Renal cortical epithelial cell (primary cell): ENCODE measurements around the gene THY1. TPM values are rescaled to one million over a fixed set of nuclear protein-coding genes. Genes with fewer than 3 reads are reported as not detected.
A peak's percentile ranks its signal among the peaks of the same experiment; 100 is the strongest.

Experiments used
- DNase-seq: peaks from one replicate; pipeline ENCODE4 v3.0.0-alpha.2; 2011; ENCODE audit warnings: low read depth
- total RNA-seq: library from RNA; depleted of rRNA; stranded (reverse); fragments of >200 nt; gene quantifications from 2 replicates; pipeline ENCODE4 v1.2.3, GENCODE V29; 2014

Gene THY1
- total RNA-seq, 1 donor from 2014 or later = 20.7 TPM

GRCh38 chr11:119369132-119369925, 53.6 kb downstream of the THY1 start:
- DNase-seq = peak; percentile 43

GRCh38 chr11:119368121-119369034, 54.6 kb downstream of the THY1 start:
- peak; percentile 80 for DNase-seq

DNA sequence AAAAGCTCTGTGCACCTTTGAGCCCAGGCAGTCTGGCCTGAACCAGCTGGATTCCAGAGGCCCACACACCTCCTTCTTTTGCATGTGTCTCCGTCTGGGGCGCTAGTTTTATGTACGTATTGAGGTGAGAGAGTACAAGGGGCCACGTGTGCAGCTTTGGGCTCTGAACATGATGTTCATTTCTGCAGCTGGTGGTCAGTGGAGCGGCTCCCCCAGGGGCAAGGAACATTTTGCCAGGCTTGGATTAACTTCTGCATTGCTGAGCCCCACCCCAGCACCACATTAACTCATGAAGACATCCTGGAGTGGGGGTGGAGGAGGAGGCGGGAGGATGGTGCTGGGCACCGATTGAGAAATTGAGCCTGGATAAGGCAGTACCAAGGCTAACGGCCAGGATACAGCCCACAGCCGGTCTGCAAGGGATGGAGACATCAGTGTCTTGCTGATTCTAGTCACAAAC, 55.3 kb downstream of the THY1 start:
- peak; percentile 97 for DNase-seq

Other genes with a start within 250 kb of the THY1 start
- 0.30 TPM in 1 of 2 replicates, not detected in the other for gene NHERF4, start 237.7 kb downstream of the THY1 start, total RNA-seq
- 9.0 and 22.8 TPM in 2 replicates for gene CBL, start 216.8 kb downstream of the THY1 start, total RNA-seq
- 559 and 965 TPM in 2 replicates for gene MCAM, start 106.0 kb downstream of the THY1 start, total RNA-seq
- 3.0 and 16.3 TPM in 2 replicates for gene RNF26, start 88.6 kb downstream of the THY1 start, total RNA-seq
- gene C1QTNF5, start 82.3 kb downstream of the THY1 start, total RNA-seq = 5.6 and 15.7 TPM in 2 replicates
- gene MFRP, start 76.5 kb downstream of the THY1 start, total RNA-seq = not detected in 2 replicates
- gene USP2, start 41.5 kb downstream of the THY1 start, total RNA-seq = 3.6 and 9.7 TPM in 2 replicates